H9 (cell line): ENCODE data around the gene HIVEP1. TPM values are rescaled to one million over a fixed set of nuclear protein-coding genes. Genes with fewer than 3 reads are reported as not detected.

ENCODE experiments used
- DNase-seq: peaks from one replicate; pipeline ENCODE4 v3.0.0-alpha.2; 2017
- H2AFZ ChIP-seq: one replicate; pipeline ENCODE4 v1.6.1; 2013; ENCODE audit warnings: mild to moderate bottlenecking, low read length, control low read depth, moderate library complexity
- H2AK5ac ChIP-seq: 2 replicates; pipeline ENCODE4 v1.6.1; 2013; ENCODE audit warnings: low read length, control low read depth, mixed read lengths; ENCODE audit not compliant: insufficient read length
- H2BK120ac ChIP-seq: one replicate; pipeline ENCODE4 v1.6.1; 2013; ENCODE audit warnings: low read depth, mild to moderate bottlenecking, low read length, control low read depth, inconsistent platforms; ENCODE audit not compliant: poor library complexity, severe bottlenecking
- H2BK12ac ChIP-seq: 2 replicates; pipeline ENCODE4 v1.6.1; 2013; ENCODE audit warnings: low read length, control low read depth, mixed read lengths, low read depth; ENCODE audit not compliant: insufficient read length
- H2BK15ac ChIP-seq: 2 replicates; pipeline ENCODE4 v1.6.1; 2013; ENCODE audit warnings: low read depth, low read length, control low read depth
- H2BK20ac ChIP-seq: one replicate; pipeline ENCODE4 v1.6.1; 2013; ENCODE audit warnings: low read depth, mild to moderate bottlenecking, low read length, control low read depth, inconsistent platforms; ENCODE audit not compliant: poor library complexity, severe bottlenecking
- H2BK5ac ChIP-seq: 2 replicates; pipeline ENCODE4 v1.6.1; 2013; ENCODE audit warnings: low read length, control low read depth, mixed read lengths; ENCODE audit not compliant: insufficient read length
- H3K14ac ChIP-seq: 2 replicates; pipeline ENCODE4 v1.6.1; 2013; ENCODE audit warnings: low read length, control low read depth; ENCODE audit not compliant: insufficient read depth
- H3K18ac ChIP-seq: 2 replicates; pipeline ENCODE4 v1.6.1; 2013; ENCODE audit warnings: low read depth, mild to moderate bottlenecking, mixed read lengths, low read length, control low read depth; ENCODE audit not compliant: insufficient read length
- H3K23ac ChIP-seq: 2 replicates; pipeline ENCODE4 v1.6.1; 2013; ENCODE audit warnings: low read length, control low read depth, mixed read lengths, low read depth; ENCODE audit not compliant: insufficient read length
- H3K23me2 ChIP-seq: 2 replicates; pipeline ENCODE4 v1.6.1; 2013; ENCODE audit warnings: low read depth, mild to moderate bottlenecking, mixed read lengths, low read length, control low read depth; ENCODE audit not compliant: insufficient read length, poor library complexity, severe bottlenecking
- H3K27ac ChIP-seq: 2 replicates; pipeline ENCODE4 v1.5.1; 2013; ENCODE audit warnings: low read length, control low read depth, mixed read lengths, low read depth; ENCODE audit not compliant: insufficient read length
- H3K27me3 ChIP-seq: 2 replicates; pipeline ENCODE4 v1.6.1; 2013; ENCODE audit warnings: low read length, control low read depth, inconsistent platforms; ENCODE audit not compliant: insufficient read depth
- H3K4ac ChIP-seq: 2 replicates; pipeline ENCODE4 v1.6.1; 2013; ENCODE audit warnings: low read depth, mild to moderate bottlenecking, control low read depth, inconsistent platforms, low read length, moderate library complexity
- H3K4me1 ChIP-seq: 2 replicates; pipeline ENCODE4 v1.6.1; 2013; ENCODE audit warnings: low read length, control low read depth, inconsistent platforms; ENCODE audit not compliant: insufficient read depth
- H3K4me2 ChIP-seq: 2 replicates; pipeline ENCODE4 v1.6.1; 2013; ENCODE audit warnings: low read length, control low read depth, mixed read lengths; ENCODE audit not compliant: insufficient read length, insufficient read depth
- H3K56ac ChIP-seq: 2 replicates; pipeline ENCODE4 v1.6.1; 2013; ENCODE audit warnings: low read depth, mild to moderate bottlenecking, mixed read lengths, low read length, control low read depth; ENCODE audit not compliant: insufficient read length
- H3K79me1 ChIP-seq: 2 replicates; pipeline ENCODE4 v1.6.1; 2013; ENCODE audit warnings: low read depth, mild to moderate bottlenecking, moderate library complexity, low read length, control low read depth, inconsistent platforms; ENCODE audit not compliant: insufficient read depth, poor library complexity, severe bottlenecking
- H3K79me2 ChIP-seq: 2 replicates; pipeline ENCODE4 v1.6.1; 2013; ENCODE audit warnings: low read length, control low read depth, inconsistent platforms; ENCODE audit not compliant: insufficient read depth
- H3K9ac ChIP-seq: 2 replicates; pipeline ENCODE4 v1.6.1; 2013; ENCODE audit warnings: low read length, control low read depth, mixed read lengths; ENCODE audit not compliant: insufficient read length; ENCODE audit errors: extremely low read depth
- H3K9me3 ChIP-seq: one replicate; pipeline ENCODE4 v1.6.1; 2013; ENCODE audit warnings: low read depth, low read length, inconsistent platforms; ENCODE audit not compliant: control insufficient read depth
- H3T11ph ChIP-seq: one replicate; pipeline ENCODE4 v1.6.1; 2013; ENCODE audit warnings: mild to moderate bottlenecking, low read length, control low read depth, inconsistent platforms
- H4K20me1 ChIP-seq: one replicate; pipeline ENCODE4 v1.6.1; 2013; ENCODE audit not compliant: control insufficient read depth, insufficient read length, insufficient read depth
- H4K5ac ChIP-seq: 2 replicates; pipeline ENCODE4 v1.6.1; 2013; ENCODE audit warnings: low read depth, mild to moderate bottlenecking, mixed read lengths, low read length, control low read depth; ENCODE audit not compliant: insufficient read length
- H4K8ac ChIP-seq: replicated peaks from 2 replicates; pipeline ENCODE4 v1.6.1; 2013; ENCODE audit warnings: low read length, control low read depth, mixed read lengths, low read depth; ENCODE audit not compliant: insufficient read length
- H4K91ac ChIP-seq: 2 replicates; pipeline ENCODE4 v1.6.1; 2013; ENCODE audit warnings: low read depth, mild to moderate bottlenecking, moderate library complexity, mixed read lengths, low read length, control low read depth; ENCODE audit not compliant: insufficient read length
- H3K27ac Mint-ChIP-seq, 3 experiments: 2 replicates in 2 of 3; 3 replicates in 1 of 3; pipeline ENCODE4 v1.8.0; 2020 to 2021; ENCODE audit warnings: mixed read lengths in 3 of 3, mild to moderate bottlenecking in 1 of 3, moderate library complexity in 1 of 3
- H3K27me3 Mint-ChIP-seq: 2 replicates; pipeline ENCODE4 v1.8.0; 2021; ENCODE audit warnings: low read depth, mild to moderate bottlenecking, moderate library complexity, mixed read lengths
- H3K36me3 Mint-ChIP-seq, 3 experiments: 2 replicates in 2 of 3; 3 replicates in 1 of 3; pipeline ENCODE4 v1.8.0; 2020 to 2021; ENCODE audit warnings: low read depth in 3 of 3, mixed read lengths in 3 of 3; ENCODE audit not compliant: insufficient read depth in 1 of 3
- H3K4me1 Mint-ChIP-seq, 2 experiments: 2 replicates each; pipeline ENCODE4 v1.8.0; 2020; ENCODE audit warnings: mixed read lengths in 2 of 2
- H3K4me3 Mint-ChIP-seq, 2 experiments: 2 replicates in 1 of 2; 3 replicates in 1 of 2; pipeline ENCODE4 v1.8.0; 2020 to 2021; ENCODE audit warnings: mild to moderate bottlenecking in 2 of 2, mixed read lengths in 2 of 2, moderate library complexity in 1 of 2
- H3K9me3 Mint-ChIP-seq, 2 experiments: 2 replicates in 1 of 2; 3 replicates in 1 of 2; pipeline ENCODE4 v1.8.0; 2020; ENCODE audit warnings: mild to moderate bottlenecking in 2 of 2, mixed read lengths in 2 of 2, moderate library complexity in 1 of 2
- CTCF ChIP-seq: fragments of 200-600 bp; sonication (generic); conservative IDR thresholded peaks from 3 replicates; pipeline ENCODE4 v1.8.0; 2021; ENCODE audit warnings: antibody characterized with exemption, mild to moderate bottlenecking
- total RNA-seq: library from RNA; stranded (reverse); gene quantifications from 2 replicates; pipeline ENCODE4 v1.2.1, GENCODE V29; 2021

The HIVEP1 gene
- total RNA-seq, 1 experiment from 2014 or later: 44.2 TPM

- TF ChIP-seq CTCF: no peak
- H3K9me3 Mint-ChIP-seq: no peaks in the 10 kb centered on the region; a peak in 1 of 5 replicates
Measured at GRCh38 chr6:12066297-12066696, 54.2 kb downstream of the HIVEP1 start.

More at GRCh38 chr6:12066297-12066696, 54.2 kb downstream of the HIVEP1 start:
- H3K18ac ChIP-seq: no peak overlapping the region
- H4K8ac ChIP-seq: no peak overlapping the region
- Mint-ChIP-seq H3K27me3 (no peaks in the 10 kb centered on the region), H3K4me3 (no peak overlapping the region), H3K36me3 (no peaks in the 10 kb centered on the region), H3K27ac (no peak overlapping the region; a peak in 1 of 7 replicates), H3K4me1 (peaks cover 22 to 26% of the 10 kb centered on the region in 2 experiments)
- no peak overlapping the region for H3K27ac ChIP-seq
- peaks cover 3% of the 10 kb centered on the region for H3K79me1 ChIP-seq
- no peaks in the 10 kb centered on the region for H3K27me3 ChIP-seq
- H2BK15ac ChIP-seq: no peak overlapping the region
- no peaks in the 10 kb centered on the region for H3K23me2 ChIP-seq
- H3T11ph ChIP-seq: no peak overlapping the region
- H2BK120ac ChIP-seq: no peak overlapping the region
- no peaks in the 10 kb centered on the region for H4K20me1 ChIP-seq
- H2BK20ac ChIP-seq: no peak overlapping the region
- H2BK5ac ChIP-seq: no peak overlapping the region
- H4K5ac ChIP-seq: no peak overlapping the region
- H3K56ac ChIP-seq: no peak overlapping the region
- no peaks in the 10 kb centered on the region for H3K4me1 ChIP-seq
- H3K4ac ChIP-seq: no peak overlapping the region
- peaks cover 7% of the 10 kb centered on the region; the same call in 1 of the 2 replicates for H3K79me2 ChIP-seq
- H4K91ac ChIP-seq: no peak overlapping the region
- no peak overlapping the region for H3K4me2 ChIP-seq
- H2BK12ac ChIP-seq: no peak overlapping the region
- no peak overlapping the region for H3K14ac ChIP-seq
- H3K9ac ChIP-seq: no peak overlapping the region
- no peak for DNase-seq
- no peak overlapping the region for H3K23ac ChIP-seq
- H2AK5ac ChIP-seq: no peak overlapping the region
- no peak overlapping the region for H2AFZ ChIP-seq
- H3K9me3 ChIP-seq: no peaks in the 10 kb centered on the region
